Neural progenitor cell (in vitro differentiated cells): ENCODE results near the gene MX2. TPM values are rescaled to one million over a fixed set of nuclear protein-coding genes. Genes with fewer than 3 reads are reported as not detected.

Experiments
- DNase-seq: peaks from one replicate; pipeline ENCODE4 v3.0.0-alpha.2; 2016; ENCODE audit warnings: low spot score
- H2AFZ ChIP-seq: fragments of 200-600 bp; sonication (generic); replicated peaks from 2 replicates; pipeline ENCODE4 v1.6.1; 2016; ENCODE audit warnings: antibody characterized with exemption
- H3F3A ChIP-seq: fragments of 200-600 bp; sonication (generic); 2 replicates; pipeline ENCODE4 v1.6.1; 2016; ENCODE audit warnings: antibody characterized with exemption, low read depth
- H3K27ac ChIP-seq: fragments of 200-600 bp; sonication (generic); 2 replicates; pipeline ENCODE4 v1.5.1; 2016; ENCODE audit warnings: mild to moderate bottlenecking
- H3K27me3 ChIP-seq: fragments of 200-600 bp; sonication (generic); 2 replicates; pipeline ENCODE4 v1.6.1; 2016; ENCODE audit warnings: mild to moderate bottlenecking, moderate library complexity
- H3K36me3 ChIP-seq: fragments of 200-600 bp; sonication (generic); 2 replicates; pipeline ENCODE4 v1.5.1; 2016
- H3K4me1 ChIP-seq: fragments of 200-600 bp; sonication (generic); 2 replicates; pipeline ENCODE4 v1.6.1; 2016; ENCODE audit warnings: mixed run types
- H3K4me2 ChIP-seq: fragments of 200-600 bp; sonication (generic); 2 replicates; pipeline ENCODE4 v1.6.1; 2016
- H3K4me3 ChIP-seq: fragments of 200-600 bp; sonication (generic); 2 replicates; pipeline ENCODE4 v1.5.1; 2016
- H3K79me2 ChIP-seq: fragments of 200-600 bp; sonication (generic); 2 replicates; pipeline ENCODE4 v1.6.1; 2016; ENCODE audit warnings: low read depth
- H3K9ac ChIP-seq: fragments of 200-600 bp; sonication (generic); 2 replicates; pipeline ENCODE4 v1.6.1; 2016
- H3K9me3 ChIP-seq: fragments of 200-600 bp; sonication (generic); 2 replicates; pipeline ENCODE4 v1.5.1; 2016; ENCODE audit warnings: low read depth
- H4K20me1 ChIP-seq: fragments of 200-600 bp; sonication (generic); 2 replicates; pipeline ENCODE4 v1.6.1; 2016; ENCODE audit warnings: low read depth
- H3K27ac Mint-ChIP-seq: 3 replicates; pipeline ENCODE4 v1.8.0; 2021; ENCODE audit warnings: mixed read lengths
- H3K27me3 Mint-ChIP-seq: 2 replicates; pipeline ENCODE4 v1.8.0; 2022; ENCODE audit warnings: low read depth, mild to moderate bottlenecking, inconsistent platforms, moderate library complexity, mixed read lengths; ENCODE audit not compliant: insufficient read depth
- H3K36me3 Mint-ChIP-seq: 3 replicates; pipeline ENCODE4 v1.8.0; 2021; ENCODE audit warnings: mixed read lengths
- H3K4me1 Mint-ChIP-seq: 3 replicates; pipeline ENCODE4 v1.8.0; 2021; ENCODE audit warnings: mixed read lengths
- H3K4me3 Mint-ChIP-seq: 3 replicates; pipeline ENCODE4 v1.8.0; 2021; ENCODE audit warnings: mild to moderate bottlenecking, moderate library complexity, mixed read lengths
- H3K9me3 Mint-ChIP-seq: 3 replicates; pipeline ENCODE4 v1.8.0; 2020; ENCODE audit warnings: mixed read lengths
- EZH2 ChIP-seq: fragments of 200-600 bp; sonication (generic); IDR thresholded peaks from 2 replicates; pipeline ENCODE4 v1.6.1; 2017; ENCODE audit warnings: antibody characterized with exemption, mild to moderate bottlenecking, moderate library complexity
- EZH2phosphoT487 ChIP-seq: fragments of 200-600 bp; sonication (generic); IDR thresholded peaks from 2 replicates; pipeline ENCODE4 v1.6.1; 2017; ENCODE audit warnings: antibody characterized with exemption
- total RNA-seq: library from RNA; depleted of rRNA; stranded (reverse); fragments of >200 nt; gene quantifications from 2 replicates; pipeline ENCODE4 v1.2.3, GENCODE V29; 2015; ENCODE audit warnings: low replicate concordance
- TF ChIP-seq, protein P1 (sequence below): fragments of 200-600 bp; sonication (generic); IDR thresholded peaks from 2 replicates; pipeline ENCODE4 v1.5.1; 2017; ENCODE audit warnings: antibody characterized with exemption, mild to moderate bottlenecking

The MX2 gene
- total RNA-seq, 1 donor from 2014 or later: 3.3 TPM

- no peaks in the 10 kb centered on the region for H3K4me1 ChIP-seq
- H3K4me2 ChIP-seq: no peak overlapping the region
- no peaks in the 10 kb centered on the region for H4K20me1 ChIP-seq
- H3K79me2 ChIP-seq: no peaks in the 10 kb centered on the region
- Mint-ChIP-seq H3K4me3 (no peak overlapping the region), H3K27ac (no peak overlapping the region), H3K36me3 (no peaks in the 10 kb centered on the region), H3K9me3 (no peaks in the 10 kb centered on the region), H3K4me1 (no peaks in the 10 kb centered on the region), H3K27me3 (peaks cover 2% of the 10 kb centered on the region)
- H3K4me3 ChIP-seq: no peak overlapping the region
- H2AFZ ChIP-seq: no peak overlapping the region
- H3K27me3 ChIP-seq: no peaks in the 10 kb centered on the region
- H3K9ac ChIP-seq: no peak overlapping the region
- DNase-seq: no peak
- no peaks in the 10 kb centered on the region for H3K36me3 ChIP-seq
- no peaks in the 10 kb centered on the region for H3K9me3 ChIP-seq
- H3F3A ChIP-seq: no peaks in the 10 kb centered on the region
- no peak overlapping the region for H3K27ac ChIP-seq
- TF ChIP-seq EZH2phosphoT487 (no peak), EZH2 (no peak)
- TF ChIP-seq, protein P1, sequence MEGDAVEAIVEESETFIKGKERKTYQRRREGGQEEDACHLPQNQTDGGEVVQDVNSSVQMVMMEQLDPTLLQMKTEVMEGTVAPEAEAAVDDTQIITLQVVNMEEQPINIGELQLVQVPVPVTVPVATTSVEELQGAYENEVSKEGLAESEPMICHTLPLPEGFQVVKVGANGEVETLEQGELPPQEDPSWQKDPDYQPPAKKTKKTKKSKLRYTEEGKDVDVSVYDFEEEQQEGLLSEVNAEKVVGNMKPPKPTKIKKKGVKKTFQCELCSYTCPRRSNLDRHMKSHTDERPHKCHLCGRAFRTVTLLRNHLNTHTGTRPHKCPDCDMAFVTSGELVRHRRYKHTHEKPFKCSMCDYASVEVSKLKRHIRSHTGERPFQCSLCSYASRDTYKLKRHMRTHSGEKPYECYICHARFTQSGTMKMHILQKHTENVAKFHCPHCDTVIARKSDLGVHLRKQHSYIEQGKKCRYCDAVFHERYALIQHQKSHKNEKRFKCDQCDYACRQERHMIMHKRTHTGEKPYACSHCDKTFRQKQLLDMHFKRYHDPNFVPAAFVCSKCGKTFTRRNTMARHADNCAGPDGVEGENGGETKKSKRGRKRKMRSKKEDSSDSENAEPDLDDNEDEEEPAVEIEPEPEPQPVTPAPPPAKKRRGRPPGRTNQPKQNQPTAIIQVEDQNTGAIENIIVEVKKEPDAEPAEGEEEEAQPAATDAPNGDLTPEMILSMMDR: no peak
Measured at GRCh38 chr21:41350436-41351155, 11.2 kb upstream of the MX2 start.

- Mint-ChIP-seq H3K4me1 (peaks cover 4% of the 10 kb centered on the region), H3K9me3 (no peaks in the 10 kb centered on the region)
- DNase-seq: no peak
Measured at GRCh38 chr21:41357546-41357945, 4.3 kb upstream of the MX2 start.

DNA sequence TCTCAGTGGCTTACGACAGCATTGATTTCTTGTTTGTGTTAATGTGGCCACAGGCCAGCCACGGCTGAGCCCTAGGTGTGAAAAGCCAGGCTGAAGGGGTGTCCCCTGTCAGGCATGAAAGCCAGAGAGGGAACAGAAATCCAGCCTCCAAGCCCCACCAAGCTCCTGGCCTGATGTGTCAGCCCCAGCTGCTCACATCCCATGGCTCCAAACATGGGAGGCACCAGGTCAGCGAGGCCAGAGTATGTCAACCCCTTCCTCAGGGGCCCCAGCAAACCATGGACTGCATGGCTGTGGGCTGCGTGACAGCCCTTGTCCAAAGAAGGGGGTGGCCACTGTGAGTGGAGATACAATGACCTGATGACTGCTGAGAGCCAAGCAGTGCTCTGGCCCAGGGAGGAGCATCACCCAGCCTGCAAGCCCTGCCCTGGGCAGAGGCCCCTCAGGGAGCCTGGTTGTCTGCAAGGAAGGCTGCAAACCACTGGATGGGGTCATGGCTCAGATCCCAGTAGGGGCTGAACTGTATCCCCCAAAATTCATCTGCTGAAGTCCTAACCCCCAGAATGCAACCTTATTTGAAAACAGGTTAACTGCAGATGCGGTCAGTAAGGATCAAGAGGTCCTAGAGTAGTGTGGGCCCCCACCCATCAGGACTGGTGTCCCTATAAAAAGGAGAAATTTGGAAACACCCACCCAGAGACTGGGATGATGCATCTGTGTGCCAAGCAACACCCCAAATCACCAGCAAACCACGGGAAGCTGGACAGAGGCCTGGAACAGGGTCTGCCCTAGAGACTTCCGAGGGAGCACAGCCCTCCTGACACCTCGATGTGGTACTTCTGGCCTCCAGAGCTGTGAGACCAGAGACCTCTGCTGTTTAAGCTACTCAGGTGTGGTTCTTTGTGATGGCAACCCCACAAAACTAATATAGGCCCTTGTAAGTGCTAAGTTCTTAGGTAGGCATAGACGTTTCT is 3.3 kb upstream of the MX2 start:
- DNase-seq: no peak
- H3K4me3 ChIP-seq: no peak overlapping the region

More at GRCh38 chr21:41357546-41357945, 4.3 kb upstream of the MX2 start:
- Histone ChIP-seq H3K36me3 (no peaks in the 10 kb centered on the region), H3K9ac (no peak overlapping the region), H3K4me2 (no peak overlapping the region), H3K4me1 (no peaks in the 10 kb centered on the region), H3F3A (no peaks in the 10 kb centered on the region), H3K4me3 (no peak overlapping the region), H3K27ac (no peak overlapping the region), H3K9me3 (no peaks in the 10 kb centered on the region), H3K79me2 (no peaks in the 10 kb centered on the region), H3K27me3 (no peaks in the 10 kb centered on the region), H4K20me1 (no peaks in the 10 kb centered on the region), H2AFZ (no peak overlapping the region)
- Mint-ChIP-seq H3K27me3 (peaks cover 4% of the 10 kb centered on the region), H3K27ac (no peak overlapping the region), H3K4me3 (no peak overlapping the region), H3K36me3 (no peaks in the 10 kb centered on the region)
- no peak for TF ChIP-seq EZH2
- no peak for TF ChIP-seq EZH2phosphoT487
- TF ChIP-seq, protein P1: no peak

More for the DNA sequence above, 3.3 kb upstream of the MX2 start:
- Histone ChIP-seq H3K9me3 (no peaks in the 10 kb centered on the region), H2AFZ (no peak overlapping the region), H4K20me1 (no peaks in the 10 kb centered on the region), H3K79me2 (no peaks in the 10 kb centered on the region), H3K27me3 (no peaks in the 10 kb centered on the region), H3K27ac (no peak overlapping the region), H3F3A (no peaks in the 10 kb centered on the region), H3K4me2 (no peak overlapping the region), H3K4me1 (no peaks in the 10 kb centered on the region), H3K9ac (no peak overlapping the region), H3K36me3 (no peaks in the 10 kb centered on the region)
- TF ChIP-seq, protein P1: no peak
- TF ChIP-seq EZH2 (no peak), EZH2phosphoT487 (no peak)
- H3K27me3 Mint-ChIP-seq: peaks cover 8% of the 10 kb centered on the region
- H3K4me3 Mint-ChIP-seq: no peak overlapping the region
- no peaks in the 10 kb centered on the region for H3K36me3 Mint-ChIP-seq
- H3K27ac Mint-ChIP-seq: no peak overlapping the region
- H3K9me3 Mint-ChIP-seq: no peaks in the 10 kb centered on the region
- peaks cover 4% of the 10 kb centered on the region for H3K4me1 Mint-ChIP-seq
